ENCODE data around the gene TSC1. TPM values are rescaled to one million over a fixed set of nuclear protein-coding genes. Genes with fewer than 3 reads are reported as not detected.

Gene TSC1
- total RNA-seq, 4 donors from 2014 or later = 48.4 to 206 (median 92.3) TPM

GRCh38 chr9:132901858-132902831 lies 42.3 kb downstream of the TSC1 start:
- Histone ChIP-seq H3K36me3 (peaks cover 0 to 40% (median 20%) of the 10 kb centered on the region in 4 donors), H3K4me3 (no peak overlapping the region), H3K4me1 (no peaks in the 10 kb centered on the region), H3K9me3 (no peaks in the 10 kb centered on the region), H3K27me3 (no peaks in the 10 kb centered on the region), H3K27ac (no peak overlapping the region)
- in situ Hi-C loops (cut with MboI; ENCODE audit: low pct_ligation_motif_present in 1 of 4, low pct_unique_long_range_greater_than_20kb in 1 of 4, low sequenced_read_pairs in 3 of 4) (no loop called here), intact Hi-C loops (cut with DNase I; ENCODE audit: low total_unique reads) (loop anchor here (10.0 kb wide), 1 partner anchor 237 kb away; the partner anchor contains the start of gene DDX31)
- WGBS, 2 donors (ENCODE audit: low coverage in 1 of 2) = 48 to 92% methylated on average over 5 to 11 of the region's 11 CpGs
- DNase-seq = peak; percentile 67
- no peak for TF ChIP-seq EP300 (IDR thresholded peaks at IDR 0.05; ENCODE audit: low read depth)
- TF ChIP-seq POLR2A (IDR thresholded peaks at IDR 0.05) = no peak
- peak; percentile 88 to 95 (median 91) for TF ChIP-seq CTCF (IDR thresholded peaks at IDR 0.05)
- TF ChIP-seq POLR2AphosphoS5 (IDR thresholded peaks at IDR 0.05) = no peak

DNA sequence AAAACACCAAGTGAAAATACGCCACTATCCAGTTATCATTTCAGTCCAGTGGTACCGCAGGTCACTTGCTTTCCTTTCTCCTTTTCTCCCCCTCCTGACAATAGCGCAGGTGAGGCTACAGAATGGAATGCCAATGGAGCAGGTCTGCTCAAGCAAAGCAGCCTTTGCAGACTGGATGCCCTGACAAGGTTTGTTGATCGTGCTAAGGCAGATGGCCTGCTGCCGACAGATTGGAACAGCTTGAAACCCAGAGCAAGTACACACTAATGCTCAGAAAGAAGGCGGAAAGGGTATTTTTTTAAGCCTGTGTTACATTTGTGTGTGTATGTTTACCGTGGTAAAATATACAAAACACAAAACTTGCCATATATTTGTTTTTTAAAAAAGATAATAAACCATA lies 46.4 kb downstream of the TSC1 start:
- TF ChIP-seq POLR2A (IDR thresholded peaks at IDR 0.05) (no peak), POLR2AphosphoS5 (IDR thresholded peaks at IDR 0.05) (no peak), EP300 (IDR thresholded peaks at IDR 0.05; ENCODE audit: low read depth) (no peak), CTCF (IDR thresholded peaks at IDR 0.05) (no peak)
- H3K27ac ChIP-seq = no peak overlapping the region
- H3K36me3 ChIP-seq = peaks cover 0 to 57% (median 18%) of the 10 kb centered on the region in 4 donors
- in situ Hi-C loops (cut with MboI; ENCODE audit: low pct_ligation_motif_present in 1 of 4, low pct_unique_long_range_greater_than_20kb in 1 of 4, low sequenced_read_pairs in 3 of 4) = no loop called here
- H3K9me3 ChIP-seq = no peaks in the 10 kb centered on the region
- no peaks in the 10 kb centered on the region for H3K27me3 ChIP-seq
- no peak for DNase-seq
- no peak overlapping the region for H3K4me3 ChIP-seq
- intact Hi-C loops (cut with DNase I; ENCODE audit: low total_unique reads) = no loop called here
- peaks cover 0 to 10% (median 6%) of the 10 kb centered on the region in 4 donors for H3K4me1 ChIP-seq
- 91 to 95% methylated on average over 7 of the region's 7 CpGs for WGBS, 2 donors (ENCODE audit: low coverage in 1 of 2)

GRCh38 chr9:132896906-132897305 lies 47.5 kb downstream of the TSC1 start:
- Histone ChIP-seq H3K27me3 (no peaks in the 10 kb centered on the region), H3K36me3 (peaks cover 0 to 53% (median 18%) of the 10 kb centered on the region in 4 donors), H3K27ac (no peak overlapping the region), H3K9me3 (no peaks in the 10 kb centered on the region), H3K4me1 (peaks cover 0 to 10% (median 6%) of the 10 kb centered on the region in 4 donors), H3K4me3 (no peak overlapping the region)
- WGBS, 2 donors (ENCODE audit: low coverage in 1 of 2) = 54 to 60% methylated on average over 5 to 6 of the region's 6 CpGs
- no peak for DNase-seq
- in situ Hi-C loops (cut with MboI; ENCODE audit: low pct_ligation_motif_present in 1 of 4, low pct_unique_long_range_greater_than_20kb in 1 of 4, low sequenced_read_pairs in 3 of 4) = no loop called here
- intact Hi-C loops (cut with DNase I; ENCODE audit: low total_unique reads) = no loop called here
- TF ChIP-seq POLR2A (IDR thresholded peaks at IDR 0.05) (no peak), EP300 (IDR thresholded peaks at IDR 0.05; ENCODE audit: low read depth) (no peak), POLR2AphosphoS5 (IDR thresholded peaks at IDR 0.05) (no peak), CTCF (IDR thresholded peaks at IDR 0.05) (no peak)

DNA sequence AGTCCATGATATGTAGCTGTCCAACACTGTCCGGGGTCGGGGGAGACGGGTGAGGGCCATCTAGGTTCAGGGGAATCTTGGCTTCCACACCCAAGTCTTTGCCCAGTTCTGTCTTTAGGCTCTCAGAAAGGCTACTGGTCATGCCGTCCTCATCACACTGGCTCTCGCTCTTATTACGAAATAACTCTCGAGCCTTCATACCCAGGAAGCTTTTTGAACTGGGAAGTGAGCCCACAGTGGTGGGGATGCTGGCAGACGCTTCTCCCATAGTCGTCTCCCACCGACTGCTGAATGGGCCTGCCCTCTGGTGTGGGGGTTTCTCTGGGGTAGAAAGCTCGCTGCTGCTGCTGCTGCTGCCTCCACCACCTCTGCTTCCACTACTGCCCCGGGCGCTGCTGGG lies 48.2 kb downstream of the TSC1 start:
- Histone ChIP-seq H3K27ac (no peak overlapping the region), H3K36me3 (peaks cover 0 to 53% (median 18%) of the 10 kb centered on the region in 4 donors)
- in situ Hi-C loops (cut with MboI; ENCODE audit: low pct_ligation_motif_present in 1 of 4, low pct_unique_long_range_greater_than_20kb in 1 of 4, low sequenced_read_pairs in 3 of 4) = no loop called here

More for the DNA sequence above, 48.2 kb downstream of the TSC1 start:
- WGBS, 2 donors (ENCODE audit: low coverage in 1 of 2) = 94% methylated on average over 13 of the region's 13 CpGs; no CpG with 5 or more reads in 1 of the 2 donors
- Histone ChIP-seq H3K4me3 (no peak overlapping the region), H3K4me1 (peaks cover 0 to 10% (median 6%) of the 10 kb centered on the region in 4 donors), H3K27me3 (no peaks in the 10 kb centered on the region), H3K9me3 (no peaks in the 10 kb centered on the region)
- TF ChIP-seq CTCF (IDR thresholded peaks at IDR 0.05) = no peak
- no peak for TF ChIP-seq EP300 (IDR thresholded peaks at IDR 0.05; ENCODE audit: low read depth)
- intact Hi-C loops (cut with DNase I; ENCODE audit: low total_unique reads) = no loop called here
- DNase-seq = no peak

Data from transverse colon (tissue), 4 donors.